K562 (cell line): ENCODE measurements around the gene WFIKKN1. TPM values are rescaled to one million over a fixed set of nuclear protein-coding genes. Genes with fewer than 3 reads are reported as not detected.

Experiments used
- ETV6 ChIP-seq, 3 experiments: fragments of 150-350 bp in 1 of 3; sonication (generic) in 1 of 3; formaldehyde crosslinking in 1 of 3; IDR thresholded peaks; 2 replicates each; pipeline versions ENCODE4 v1.6.1 to v1.8.0; 2014 to 2022; ENCODE audit warnings: borderline replicate concordance in 2 of 3, low read depth in 2 of 3, antibody characterized with exemption in 1 of 3, low read length in 1 of 3, mild to moderate bottlenecking in 1 of 3, missing genetic modification reagents in 1 of 3
- MYC ChIP-seq, 2 experiments: fragments of 250-450 bp in 1 of 2; sonication (Bioruptor Pico) in 1 of 2; IDR thresholded peaks; 2 replicates each; pipeline versions ENCODE4 v1.5.1 to v1.6.1; 2012 to 2021; ENCODE audit warnings: low read depth in 2 of 2, borderline replicate concordance in 1 of 2, improper control_type of control experiment in 1 of 2, low read length in 1 of 2, mild to moderate bottlenecking in 1 of 2, moderate library complexity in 1 of 2
- NR0B1 ChIP-seq: fragments of 450-650 bp; IDR thresholded peaks from one replicate; pipeline ENCODE4 v1.6.1; 2018; ENCODE audit warnings: mild to moderate bottlenecking, moderate library complexity; ENCODE audit not compliant: partially characterized antibody
- POLR3A ChIP-seq: IDR thresholded peaks from 2 replicates; pipeline ENCODE4 v1.6.1; 2011; ENCODE audit warnings: borderline replicate concordance, mild to moderate bottlenecking, moderate library complexity; ENCODE audit not compliant: insufficient read length, insufficient read depth; ENCODE audit errors: extremely low read depth
- TFAP4 ChIP-seq: sonication (generic); formaldehyde crosslinking; IDR thresholded peaks from 2 replicates; pipeline ENCODE4 v1.8.0; 2022; ENCODE audit warnings: missing genetic modification reagents, mild to moderate bottlenecking, moderate library complexity, borderline replicate concordance
- VEZF1 ChIP-seq: fragments of 200-800 bp; sonication (Bioruptor generic); IDR thresholded peaks from 2 replicates; pipeline ENCODE4 v1.6.1; 2017; ENCODE audit warnings: missing genetic modification characterization, missing compliant biosample characterization
- ZNF232 ChIP-seq: sonication (generic); formaldehyde crosslinking; IDR thresholded peaks from 2 replicates; pipeline ENCODE4 v1.8.0; 2022; ENCODE audit warnings: mild to moderate bottlenecking, missing genetic modification reagents
- polyA plus RNA-seq, 8 experiments: library from polyadenylated mRNA; depleted of rRNA in 4 of 8; stranded (reverse) in 5 of 8; unstranded in 3 of 8; fragments of >200 nt; fragmentation: Nextera tagmentation in 2 of 8; fragmentation: Illumina TruSeq in 1 of 8; extraction: Ambion mirVana in 2 of 8; extraction: Trizol in 1 of 8; gene quantifications; 2 replicates each; pipeline versions ENCODE4 v1.2.1 to v1.2.3, GENCODE V29; 2011 to 2014; ENCODE audit warnings: inconsistent platforms in 1 of 8, missing spikeins in 1 of 8
- total RNA-seq, 7 experiments: library from RNA; depleted of rRNA in 6 of 7; stranded (reverse); fragments of >200 nt in 6 of 7; fragmentation: Illumina TruSeq in 2 of 7; extraction: Trizol in 2 of 7; gene quantifications; 2 replicates each; pipeline versions ENCODE4 v1.2.1 to v1.2.3, GENCODE V29; 2011 to 2021; ENCODE audit warnings: low replicate concordance in 1 of 7
- TF ChIP-seq, protein P1 (sequence below): sonication (generic); formaldehyde crosslinking; IDR thresholded peaks from 2 replicates; pipeline ENCODE4 v1.5.0; 2020; ENCODE audit warnings: missing genetic modification reagents
- TF ChIP-seq, protein P2 (sequence below): sonication (generic); formaldehyde crosslinking; IDR thresholded peaks from 2 replicates; pipeline ENCODE4 v1.8.1; 2023; ENCODE audit warnings: mild to moderate bottlenecking, missing genetic modification reagents
- TF ChIP-seq, protein P3 (sequence below): fragments of 250-450 bp; sonication (Bioruptor Pico); IDR thresholded peaks from 2 replicates; pipeline ENCODE4 v1.8.0; 2021; ENCODE audit warnings: borderline replicate concordance, mild to moderate bottlenecking, moderate library complexity; ENCODE audit not compliant: poor library complexity, severe bottlenecking

WFIKKN1 gene
- total and polyA plus RNA-seq, 9 of the 15 experiments (the other 6 are each of a cell fraction or from before 2014, with no cell fraction given) = 0.14 to 1.1 (median 0.50) TPM; not detected in 4

DNA sequence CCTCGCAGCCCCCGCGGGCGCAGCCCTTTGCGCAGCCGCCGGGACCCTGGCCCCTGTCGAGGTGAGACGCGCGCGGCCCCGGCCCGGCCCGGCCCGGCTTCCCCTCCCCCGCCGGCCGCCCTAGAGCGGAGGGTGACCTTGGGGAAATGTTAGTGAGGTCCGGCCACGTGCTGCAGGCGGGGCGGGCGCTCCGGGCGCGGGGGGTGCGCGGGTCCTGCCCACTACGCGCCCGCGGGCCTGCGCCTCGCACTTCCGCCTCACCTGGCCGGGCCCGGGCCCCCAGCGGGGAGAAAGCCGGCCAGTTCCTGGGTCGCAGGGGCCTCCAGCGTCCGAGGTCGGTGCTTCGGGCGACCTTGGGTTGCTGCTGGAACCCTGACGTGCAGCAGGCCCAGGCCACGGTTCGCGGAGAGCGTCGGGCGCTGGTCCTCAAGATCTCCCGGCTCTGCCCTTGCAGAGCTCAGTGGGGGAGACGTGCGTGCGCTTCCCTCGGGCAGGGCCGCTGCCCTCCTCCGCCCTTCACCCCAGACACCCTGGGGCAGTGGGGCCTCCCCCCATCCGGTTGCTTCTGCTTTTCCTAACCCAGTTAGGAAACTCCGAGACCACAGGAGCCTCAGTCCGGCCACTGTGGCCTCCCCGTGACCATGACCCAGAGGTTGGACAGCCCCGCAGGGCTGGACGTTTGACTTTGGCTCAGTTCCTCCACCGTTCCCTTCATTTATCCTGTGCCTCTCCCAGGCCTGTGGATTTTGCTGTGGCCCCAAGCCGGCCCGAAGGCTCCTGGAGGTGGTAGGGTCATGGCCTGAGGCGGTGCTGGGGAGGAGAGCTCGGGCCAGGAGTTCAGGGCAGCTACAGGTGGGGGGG is 11.6 kb downstream of the WFIKKN1 start (continued):
- TF ChIP-seq VEZF1 (CRISPR knock-in tag) (peak; percentile 90), ZNF232 (CRISPR knock-in tag) (peak; percentile 65), NR0B1 (no peak), TFAP4 (CRISPR knock-in tag) (peak; percentile 43; the same call in 1 of the 2 replicates), POLR3A (no peak), ETV6 (IDR thresholded peaks at IDR 0.05; ENCODE audit: borderline replicate concordance in 1 of 2, low read depth in 2 of 2, low read length in 1 of 2) (peak in 1 of 2 experiments; percentile 51; a peak in 1 of 4 replicates), ETV6 (CRISPR knock-in tag; IDR thresholded peaks at IDR 0.05; ENCODE audit: borderline replicate concordance) (no peak; the same call in 1 of the 2 replicates), MYC (IDR thresholded peaks at IDR 0.05; ENCODE audit: low read depth, low read length) (peak; percentile 88), MYC (CRISPR knock-in tag; IDR thresholded peaks at IDR 0.05; ENCODE audit: borderline replicate concordance, low read depth) (no peak)
- TF ChIP-seq, protein P1, sequence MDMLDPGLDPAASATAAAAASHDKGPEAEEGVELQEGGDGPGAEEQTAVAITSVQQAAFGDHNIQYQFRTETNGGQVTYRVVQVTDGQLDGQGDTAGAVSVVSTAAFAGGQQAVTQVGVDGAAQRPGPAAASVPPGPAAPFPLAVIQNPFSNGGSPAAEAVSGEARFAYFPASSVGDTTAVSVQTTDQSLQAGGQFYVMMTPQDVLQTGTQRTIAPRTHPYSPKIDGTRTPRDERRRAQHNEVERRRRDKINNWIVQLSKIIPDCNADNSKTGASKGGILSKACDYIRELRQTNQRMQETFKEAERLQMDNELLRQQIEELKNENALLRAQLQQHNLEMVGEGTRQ (CRISPR knock-in tag) = peak; percentile 71
- TF ChIP-seq, protein P2, sequence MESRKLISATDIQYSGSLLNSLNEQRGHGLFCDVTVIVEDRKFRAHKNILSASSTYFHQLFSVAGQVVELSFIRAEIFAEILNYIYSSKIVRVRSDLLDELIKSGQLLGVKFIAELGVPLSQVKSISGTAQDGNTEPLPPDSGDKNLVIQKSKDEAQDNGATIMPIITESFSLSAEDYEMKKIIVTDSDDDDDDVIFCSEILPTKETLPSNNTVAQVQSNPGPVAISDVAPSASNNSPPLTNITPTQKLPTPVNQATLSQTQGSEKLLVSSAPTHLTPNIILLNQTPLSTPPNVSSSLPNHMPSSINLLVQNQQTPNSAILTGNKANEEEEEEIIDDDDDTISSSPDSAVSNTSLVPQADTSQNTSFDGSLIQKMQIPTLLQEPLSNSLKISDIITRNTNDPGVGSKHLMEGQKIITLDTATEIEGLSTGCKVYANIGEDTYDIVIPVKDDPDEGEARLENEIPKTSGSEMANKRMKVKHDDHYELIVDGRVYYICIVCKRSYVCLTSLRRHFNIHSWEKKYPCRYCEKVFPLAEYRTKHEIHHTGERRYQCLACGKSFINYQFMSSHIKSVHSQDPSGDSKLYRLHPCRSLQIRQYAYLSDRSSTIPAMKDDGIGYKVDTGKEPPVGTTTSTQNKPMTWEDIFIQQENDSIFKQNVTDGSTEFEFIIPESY (CRISPR knock-in tag) = peak; percentile 48; the same call in 1 of the 2 replicates
- TF ChIP-seq, protein P3, sequence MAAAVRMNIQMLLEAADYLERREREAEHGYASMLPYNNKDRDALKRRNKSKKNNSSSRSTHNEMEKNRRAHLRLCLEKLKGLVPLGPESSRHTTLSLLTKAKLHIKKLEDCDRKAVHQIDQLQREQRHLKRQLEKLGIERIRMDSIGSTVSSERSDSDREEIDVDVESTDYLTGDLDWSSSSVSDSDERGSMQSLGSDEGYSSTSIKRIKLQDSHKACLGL (CRISPR knock-in tag) = no peak
